ENCODE data around the gene GPHN. TPM values are rescaled to one million over a fixed set of nuclear protein-coding genes. Genes with fewer than 3 reads are reported as not detected.
"Not testable (repeated sequence)": the region's sequence is repeated elsewhere in the genome, so short reads cannot be mapped to it uniquely, and the experiment has no call there.

The GPHN gene
- total RNA-seq, 4 donors from 2014 or later, result 16.7 to 34.8 (median 27.0) TPM

- WGBS, result 91% methylated on average over 1 of the region's 1 CpG
- Histone ChIP-seq H3K4me1 (no peaks in the 10 kb centered on the region), H3K36me3 (no peaks in the 10 kb centered on the region), H3K27ac (no peak overlapping the region), H3K27me3 (no peaks in the 10 kb centered on the region), H3K4me3 (no peak overlapping the region), H3K9me3 (peaks cover 9% of the 10 kb centered on the region)
- DNase-seq (ENCODE audit: low spot score in 2 of 2), result no peak
- TF ChIP-seq, protein P1, sequence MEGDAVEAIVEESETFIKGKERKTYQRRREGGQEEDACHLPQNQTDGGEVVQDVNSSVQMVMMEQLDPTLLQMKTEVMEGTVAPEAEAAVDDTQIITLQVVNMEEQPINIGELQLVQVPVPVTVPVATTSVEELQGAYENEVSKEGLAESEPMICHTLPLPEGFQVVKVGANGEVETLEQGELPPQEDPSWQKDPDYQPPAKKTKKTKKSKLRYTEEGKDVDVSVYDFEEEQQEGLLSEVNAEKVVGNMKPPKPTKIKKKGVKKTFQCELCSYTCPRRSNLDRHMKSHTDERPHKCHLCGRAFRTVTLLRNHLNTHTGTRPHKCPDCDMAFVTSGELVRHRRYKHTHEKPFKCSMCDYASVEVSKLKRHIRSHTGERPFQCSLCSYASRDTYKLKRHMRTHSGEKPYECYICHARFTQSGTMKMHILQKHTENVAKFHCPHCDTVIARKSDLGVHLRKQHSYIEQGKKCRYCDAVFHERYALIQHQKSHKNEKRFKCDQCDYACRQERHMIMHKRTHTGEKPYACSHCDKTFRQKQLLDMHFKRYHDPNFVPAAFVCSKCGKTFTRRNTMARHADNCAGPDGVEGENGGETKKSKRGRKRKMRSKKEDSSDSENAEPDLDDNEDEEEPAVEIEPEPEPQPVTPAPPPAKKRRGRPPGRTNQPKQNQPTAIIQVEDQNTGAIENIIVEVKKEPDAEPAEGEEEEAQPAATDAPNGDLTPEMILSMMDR (IDR thresholded peaks at IDR 0.05), result no peak
- TF ChIP-seq EP300 (IDR thresholded peaks at IDR 0.05) (no peak), POLR2A (IDR thresholded peaks at IDR 0.05) (no peak), POLR2AphosphoS5 (IDR thresholded peaks at IDR 0.05) (no peak)
These were observed 217.0 kb downstream of the GPHN start for GRCh38 chr14:66724996-66725395.

- DNase-seq (ENCODE audit: low spot score in 2 of 2); H3K36me3 ChIP-seq; H3K27ac ChIP-seq; H3K27me3 ChIP-seq; H3K4me1 ChIP-seq; H3K4me3 ChIP-seq: not testable (repeated sequence)
- peaks cover 13% of the 10 kb centered on the region for H3K9me3 ChIP-seq
- WGBS, result 46% methylated on average over 1 of the region's 1 CpG
These were observed 223.4 kb downstream of the GPHN start for GRCh38 chr14:66731298-66731697.

DNA sequence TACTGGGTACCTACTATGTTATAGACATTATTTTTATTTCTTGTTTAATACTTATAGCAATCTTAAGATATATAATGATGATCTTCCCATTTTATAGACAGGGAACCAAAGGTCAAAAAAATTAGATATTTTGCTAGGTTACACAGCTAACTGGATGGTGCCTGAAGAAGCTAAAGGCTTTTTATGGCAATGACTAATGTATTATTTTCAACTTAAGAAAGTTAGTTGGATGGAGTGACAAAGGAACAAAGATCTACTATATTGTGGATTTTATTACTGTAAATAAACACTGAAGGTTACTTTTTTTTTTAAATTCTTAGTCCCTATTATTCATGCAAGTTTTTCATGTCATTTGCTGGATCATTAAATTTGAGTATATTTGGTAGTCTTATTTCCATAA is 227.9 kb downstream of the GPHN start:
- Histone ChIP-seq H3K4me3 (no peak overlapping the region), H3K9me3 (peaks cover 8% of the 10 kb centered on the region), H3K27ac (no peak overlapping the region), H3K4me1 (no peaks in the 10 kb centered on the region), H3K36me3 (no peaks in the 10 kb centered on the region), H3K27me3 (no peaks in the 10 kb centered on the region)
- DNase-seq (ENCODE audit: low spot score in 2 of 2), result no peak
- TF ChIP-seq EP300 (IDR thresholded peaks at IDR 0.05) (no peak), POLR2AphosphoS5 (IDR thresholded peaks at IDR 0.05) (no peak), POLR2A (IDR thresholded peaks at IDR 0.05) (no peak)
- TF ChIP-seq, protein P1 (IDR thresholded peaks at IDR 0.05), result no peak

DNA sequence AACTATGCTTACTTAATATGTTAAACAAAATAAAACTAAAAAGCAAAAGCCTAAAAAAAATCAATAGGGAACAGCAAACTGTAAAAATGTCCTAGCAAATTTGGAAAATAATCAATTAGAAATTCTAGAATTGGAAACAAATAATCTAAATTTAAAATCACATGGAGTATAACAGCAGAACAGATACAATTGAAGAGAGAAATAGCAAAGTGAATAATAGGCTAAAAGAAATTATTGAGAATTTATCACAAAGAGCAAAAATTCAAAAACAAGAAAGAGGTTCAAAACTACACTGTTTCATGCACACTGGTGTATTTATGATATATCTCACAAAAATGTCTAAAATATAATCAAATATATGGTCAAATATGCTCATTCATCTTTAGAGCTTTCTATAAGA is 231.9 kb downstream of the GPHN start:
- H3K27ac ChIP-seq, result no peak overlapping the region
- TF ChIP-seq EP300 (IDR thresholded peaks at IDR 0.05) (no peak), POLR2AphosphoS5 (IDR thresholded peaks at IDR 0.05) (no peak), POLR2A (IDR thresholded peaks at IDR 0.05) (no peak)
- TF ChIP-seq, protein P1 (IDR thresholded peaks at IDR 0.05), result no peak
- no peaks in the 10 kb centered on the region for H3K27me3 ChIP-seq
- DNase-seq (ENCODE audit: low spot score in 2 of 2), result no peak
- no peaks in the 10 kb centered on the region for H3K36me3 ChIP-seq
- H3K4me3 ChIP-seq, result no peak overlapping the region
- no peaks in the 10 kb centered on the region for H3K4me1 ChIP-seq
- H3K9me3 ChIP-seq, result peaks cover 5% of the 10 kb centered on the region

DNA sequence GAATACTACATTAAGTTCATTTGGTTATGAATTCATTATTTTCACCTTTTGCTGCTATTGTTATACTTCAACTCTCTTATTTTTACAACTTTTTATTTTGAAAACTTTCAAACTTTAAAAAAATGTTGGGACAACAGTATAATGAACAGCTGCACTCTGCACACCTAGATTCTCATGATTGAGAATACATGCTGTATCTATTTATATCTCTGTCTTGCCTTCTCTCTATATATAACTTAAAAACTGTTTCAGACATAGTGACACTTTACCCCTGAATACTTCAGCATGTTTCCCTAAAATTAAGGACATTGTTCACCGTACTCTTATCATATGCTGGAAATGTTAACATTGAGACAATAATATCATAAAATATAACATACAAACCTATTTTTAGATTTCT is 237.1 kb downstream of the GPHN start:
- H3K9me3 ChIP-seq, result peaks cover under 1% of the 10 kb centered on the region
- no peak overlapping the region for H3K4me3 ChIP-seq
- no peaks in the 10 kb centered on the region for H3K4me1 ChIP-seq
- 99% methylated on average over 1 of the region's 1 CpG for WGBS
- TF ChIP-seq EP300 (IDR thresholded peaks at IDR 0.05), result no peak
- H3K27me3 ChIP-seq, result no peaks in the 10 kb centered on the region
- DNase-seq (ENCODE audit: low spot score in 2 of 2), result no peak
- no peaks in the 10 kb centered on the region for H3K36me3 ChIP-seq
- no peak overlapping the region for H3K27ac ChIP-seq

DNA sequence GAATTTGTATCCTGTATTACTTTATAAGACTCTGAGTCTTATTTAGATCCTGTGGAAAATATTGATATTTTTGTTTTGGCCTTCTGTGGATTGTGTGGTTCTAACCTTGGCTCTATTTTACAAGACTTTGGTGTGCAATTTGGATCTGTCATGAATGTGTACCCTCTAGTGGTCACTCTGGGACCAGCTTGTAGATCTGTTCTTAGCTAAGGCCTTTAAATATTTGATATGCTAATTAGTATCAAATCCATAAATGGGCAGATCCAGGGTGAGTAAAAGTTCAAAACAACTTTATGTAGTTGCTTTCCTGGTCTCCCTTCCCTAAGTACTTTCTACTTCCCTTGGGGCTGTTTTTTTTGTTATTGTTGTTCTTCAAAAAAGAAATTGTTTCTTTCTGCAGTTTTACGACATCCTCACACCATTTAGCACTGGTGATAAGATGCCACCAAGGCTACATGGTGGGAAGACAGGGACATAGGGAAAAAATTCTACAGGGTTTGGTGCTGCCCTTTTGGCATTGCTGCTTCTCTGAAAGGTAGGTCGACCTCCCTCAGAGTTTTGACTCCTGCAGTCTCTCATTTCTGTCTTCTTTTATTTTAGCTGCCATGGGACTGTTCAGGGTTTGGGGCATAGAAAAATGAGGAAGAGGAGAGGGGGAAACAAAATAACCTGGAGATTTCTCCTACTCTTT is 238.5 kb downstream of the GPHN start:
- Histone ChIP-seq H3K4me1 (no peaks in the 10 kb centered on the region), H3K9me3 (no peaks in the 10 kb centered on the region), H3K36me3 (no peaks in the 10 kb centered on the region), H3K27ac (no peak overlapping the region), H3K27me3 (no peaks in the 10 kb centered on the region), H3K4me3 (no peak overlapping the region)
- WGBS, result 83% methylated on average over 2 of the region's 2 CpGs
- TF ChIP-seq EP300 (IDR thresholded peaks at IDR 0.05) (no peak), POLR2AphosphoS5 (IDR thresholded peaks at IDR 0.05) (no peak), POLR2A (IDR thresholded peaks at IDR 0.05) (no peak)
- TF ChIP-seq, protein P1 (IDR thresholded peaks at IDR 0.05), result no peak
- no peak for DNase-seq (ENCODE audit: low spot score in 2 of 2)
